ENCODE data around the gene LRRK1.

Gene LRRK1

DNA sequence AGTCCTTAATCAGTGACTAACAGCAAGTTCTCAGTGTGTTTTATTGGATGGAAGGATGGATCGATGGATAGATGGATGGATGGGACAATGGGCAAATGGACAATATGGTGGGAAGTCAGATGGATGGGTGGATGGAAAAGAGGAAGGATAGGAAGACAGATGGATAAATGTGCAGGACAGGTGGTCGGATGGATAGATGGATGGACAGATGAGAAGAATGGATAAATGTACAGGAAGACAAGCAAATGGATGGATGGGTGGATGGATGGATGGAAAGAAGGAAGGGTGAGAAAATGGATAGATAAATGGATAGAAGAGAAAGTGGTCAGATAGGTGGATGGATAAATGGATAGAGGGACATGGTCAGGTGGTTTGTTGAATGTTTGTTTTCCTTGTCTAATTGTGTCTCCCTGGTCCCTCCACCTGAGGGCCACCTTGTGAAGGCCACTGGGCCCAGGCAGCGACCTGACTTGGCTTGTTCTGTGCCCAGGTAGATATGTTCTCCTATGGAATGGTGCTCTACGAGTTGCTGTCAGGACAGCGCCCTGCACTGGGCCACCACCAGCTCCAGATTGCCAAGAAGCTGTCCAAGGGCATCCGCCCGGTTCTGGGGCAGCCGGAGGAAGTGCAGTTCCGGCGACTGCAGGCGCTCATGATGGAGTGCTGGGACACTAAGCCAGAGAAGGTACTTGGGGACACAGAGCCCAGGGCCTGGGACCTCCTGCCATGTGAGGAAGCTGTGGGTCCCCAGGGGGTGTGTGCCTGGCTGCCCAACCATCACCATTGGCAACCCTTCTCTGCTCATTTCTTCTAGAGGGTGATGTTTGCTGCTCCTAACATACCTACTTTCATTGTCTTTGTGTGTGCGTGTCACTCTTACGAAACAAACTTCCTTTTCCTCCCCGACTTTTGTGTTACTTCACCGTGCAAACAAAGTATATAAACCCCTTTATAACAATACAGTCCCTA lies 137.5 kb downstream of the LRRK1 start:
- no peak for DNase-seq (ENCODE audit: low read depth)

DNA sequence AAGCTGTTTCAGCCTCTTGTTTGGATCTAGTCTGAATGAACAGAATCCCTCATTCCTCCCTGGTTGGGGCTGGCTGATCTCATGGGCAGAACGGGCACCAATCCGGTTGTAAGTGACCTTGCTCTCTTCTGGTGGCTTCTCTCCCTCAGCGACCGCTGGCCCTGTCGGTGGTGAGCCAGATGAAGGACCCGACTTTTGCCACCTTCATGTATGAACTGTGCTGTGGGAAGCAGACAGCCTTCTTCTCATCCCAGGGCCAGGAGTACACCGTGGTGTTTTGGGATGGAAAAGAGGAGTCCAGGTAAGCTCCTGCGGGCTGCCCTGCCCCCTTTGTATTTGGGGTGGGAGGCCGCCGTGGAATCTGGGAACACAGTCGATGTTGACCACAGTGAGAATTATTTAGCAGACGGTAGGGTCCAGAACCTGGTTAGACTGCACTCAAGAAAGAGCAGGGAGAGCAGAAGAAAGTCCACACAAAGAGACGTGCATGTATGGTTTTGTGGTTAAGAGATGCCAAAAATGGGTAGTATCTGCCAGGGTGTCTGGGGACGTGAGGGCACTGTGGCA lies 138.8 kb downstream of the LRRK1 start:
- no peak for DNase-seq (ENCODE audit: low read depth)

DNA sequence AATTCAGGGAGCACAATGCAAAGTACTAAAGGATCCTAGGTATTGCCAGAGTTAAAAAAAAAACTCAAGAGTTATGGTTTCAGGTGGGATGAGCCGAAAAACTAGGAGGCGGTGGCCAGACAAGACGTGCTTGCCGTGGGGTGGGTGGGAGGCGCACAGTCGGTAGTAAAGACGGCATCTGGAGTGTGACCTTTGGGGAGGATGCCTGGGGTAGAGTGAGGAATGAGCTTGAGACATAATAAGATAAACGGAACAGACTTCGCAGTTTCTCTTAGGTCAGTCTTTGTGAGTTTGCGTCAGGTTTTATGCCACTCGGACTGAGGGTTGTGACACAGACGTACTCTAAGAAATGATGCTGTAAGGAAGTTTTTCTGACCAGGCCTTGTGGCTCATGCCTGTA lies 139.6 kb downstream of the LRRK1 start:
- no peak for DNase-seq (ENCODE audit: low read depth)

DNA sequence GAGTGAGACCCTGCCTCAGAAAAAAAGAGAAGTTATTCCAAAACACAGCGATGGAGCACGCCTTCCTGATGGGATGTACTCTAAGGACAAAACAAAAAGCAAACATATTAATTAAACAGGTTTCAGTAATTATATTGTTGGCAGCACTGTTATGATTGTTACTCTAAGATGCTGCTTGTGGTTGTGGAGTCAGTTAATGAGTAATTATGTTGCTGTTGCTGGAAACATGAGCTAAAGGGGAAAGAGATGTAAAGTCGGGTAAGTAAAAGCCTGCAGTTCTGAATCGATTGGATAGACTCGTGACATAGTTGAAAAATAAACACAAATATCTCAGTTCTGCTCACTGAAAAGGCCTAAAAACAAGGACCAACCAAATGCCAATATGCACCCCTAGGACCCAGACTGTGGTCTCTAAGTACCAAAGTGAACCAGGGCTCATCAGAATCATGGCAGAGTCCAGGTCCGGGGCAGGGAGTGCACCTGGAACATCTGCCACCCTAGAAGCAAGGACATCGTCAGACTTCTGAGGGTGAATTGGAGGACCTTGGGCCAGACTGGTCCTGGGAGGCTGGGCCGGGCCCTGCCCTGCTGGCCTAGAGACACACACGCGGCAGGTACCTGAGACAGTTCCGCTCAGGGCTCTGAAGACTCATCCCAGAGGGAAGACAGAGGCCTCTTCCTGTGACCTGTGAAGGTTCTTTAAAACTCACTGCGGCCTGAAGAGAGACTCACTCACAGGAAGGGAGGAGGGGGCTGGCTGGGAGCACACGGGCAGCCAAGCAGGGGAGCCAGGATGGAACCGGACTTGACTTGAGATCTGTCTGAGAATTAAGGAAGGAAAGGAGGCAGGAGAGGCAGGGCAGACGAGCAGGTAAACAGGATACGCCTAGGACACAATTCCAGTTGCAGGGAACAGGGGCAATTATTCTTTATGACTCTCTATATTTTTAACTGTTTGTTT lies 140.5 kb downstream of the LRRK1 start:
- DNase-seq (ENCODE audit: low read depth): no peak

DNA sequence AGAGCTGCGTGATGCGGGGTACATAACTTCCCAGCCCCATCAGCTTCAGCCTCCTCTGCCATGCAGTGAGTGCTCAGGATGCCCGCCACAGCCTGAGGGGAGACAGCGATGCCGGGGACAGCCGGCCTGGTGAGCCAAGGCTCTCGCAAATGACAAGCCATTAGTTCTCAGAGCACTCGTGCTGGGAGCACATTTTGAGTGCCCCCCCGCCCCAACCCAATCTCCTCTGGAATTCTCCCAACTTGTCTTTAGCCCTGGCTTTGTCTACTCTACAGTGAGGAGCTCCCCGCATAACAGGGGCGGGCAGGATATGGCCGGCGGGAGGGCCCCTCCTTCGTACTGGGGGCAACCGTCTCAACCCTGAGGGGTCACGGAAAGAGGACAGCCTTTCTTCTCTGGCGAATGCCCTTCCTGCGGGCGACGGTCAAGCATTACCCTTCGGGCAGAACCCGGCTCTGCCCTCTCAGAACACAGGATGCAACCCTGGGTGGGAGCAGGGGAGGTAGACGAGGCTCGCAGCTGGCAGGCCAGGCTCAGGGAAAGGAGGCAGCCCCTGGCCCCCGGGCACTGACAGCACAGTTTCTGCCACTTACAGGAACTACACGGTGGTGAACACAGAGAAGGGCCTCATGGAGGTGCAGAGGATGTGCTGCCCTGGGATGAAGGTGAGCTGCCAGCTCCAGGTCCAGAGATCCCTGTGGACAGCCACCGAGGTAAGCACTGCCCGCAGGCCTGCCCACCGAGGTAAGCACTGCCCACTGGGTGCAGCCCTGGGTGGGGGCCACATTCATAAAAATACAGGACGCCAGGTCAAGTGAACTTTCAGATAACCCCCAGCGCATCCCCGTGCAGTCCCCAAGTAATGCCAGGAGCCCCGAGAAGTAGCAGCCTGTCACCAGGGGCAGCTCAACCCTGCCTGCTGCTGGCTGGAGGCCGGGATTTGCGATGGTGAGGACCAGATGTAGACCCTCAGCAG lies 141.7 kb downstream of the LRRK1 start:
- DNase-seq (ENCODE audit: low read depth): no peak

DNA sequence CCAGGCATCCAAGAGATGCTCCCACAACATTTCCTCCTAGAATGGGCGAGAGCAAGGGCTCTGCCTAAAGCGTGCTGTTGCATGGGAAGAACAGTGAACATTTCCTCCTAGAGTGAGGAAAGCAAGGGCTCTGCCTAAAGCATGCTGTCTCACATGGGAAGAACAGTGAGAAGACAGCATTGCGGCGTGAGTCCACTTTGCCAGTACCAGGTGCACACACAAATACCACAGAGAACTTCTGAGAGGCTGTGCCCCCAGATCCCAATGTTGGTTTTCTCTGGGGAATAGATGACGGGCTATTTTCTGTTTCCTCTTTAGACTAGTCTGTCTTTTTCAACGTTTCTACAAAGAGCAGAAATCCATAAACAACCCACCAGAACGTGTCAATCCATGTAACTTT lies 142.9 kb downstream of the LRRK1 start:
- DNase-seq (ENCODE audit: low read depth): no peak

DNA sequence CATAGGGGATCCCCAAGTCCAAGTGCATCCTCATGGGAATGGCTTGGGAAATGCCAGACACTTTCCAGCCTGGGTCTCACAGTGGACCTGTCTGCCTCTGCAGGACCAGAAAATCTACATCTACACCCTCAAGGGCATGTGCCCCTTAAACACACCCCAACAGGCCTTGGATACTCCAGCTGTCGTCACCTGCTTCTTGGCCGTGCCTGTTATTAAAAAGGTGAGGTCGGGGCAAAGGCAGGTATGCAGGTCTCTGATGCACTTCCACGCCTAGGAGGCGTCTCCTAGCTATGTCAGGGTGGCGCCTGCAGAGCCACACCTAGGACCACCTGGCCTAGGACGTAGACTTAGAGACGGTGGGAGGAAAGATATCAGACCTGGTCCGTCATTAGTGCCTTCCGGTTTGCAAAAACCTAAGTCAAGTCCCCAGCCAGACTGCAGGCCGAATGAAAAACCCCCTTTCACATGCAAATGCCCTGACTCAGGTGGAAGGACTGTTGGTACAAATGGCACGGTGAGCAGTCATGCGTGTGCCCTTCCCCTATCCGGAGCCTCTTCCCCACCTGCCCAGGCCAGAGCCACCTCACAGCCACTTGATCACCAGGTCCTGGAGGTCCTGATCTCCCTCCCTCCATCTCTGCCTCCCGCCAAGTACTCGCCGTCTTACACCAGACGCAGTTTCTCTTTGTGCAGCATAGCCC lies 143.5 kb downstream of the LRRK1 start:
- no peak for DNase-seq (ENCODE audit: low read depth)

DNA sequence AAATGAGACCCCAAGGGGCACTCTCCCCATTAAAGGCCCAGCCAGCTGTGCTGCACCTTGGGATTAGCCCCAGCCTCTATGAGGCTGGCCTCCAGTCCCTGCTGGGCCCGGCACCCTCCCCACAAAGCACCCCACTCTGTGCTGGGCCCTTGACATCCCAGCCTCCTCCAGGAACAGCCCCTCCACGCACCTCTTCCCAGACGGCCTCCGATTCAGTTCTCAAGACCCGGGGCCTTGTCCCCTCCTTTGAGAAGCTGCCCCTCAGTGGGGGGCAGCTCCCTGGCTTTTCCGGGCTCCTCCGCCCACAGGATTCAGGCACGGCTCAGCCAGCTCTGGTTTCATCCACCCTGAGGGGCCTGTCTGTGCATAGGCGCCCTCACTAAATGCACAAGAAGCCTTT lies 144.1 kb downstream of the LRRK1 start:
- DNase-seq (ENCODE audit: low read depth): no peak

DNA sequence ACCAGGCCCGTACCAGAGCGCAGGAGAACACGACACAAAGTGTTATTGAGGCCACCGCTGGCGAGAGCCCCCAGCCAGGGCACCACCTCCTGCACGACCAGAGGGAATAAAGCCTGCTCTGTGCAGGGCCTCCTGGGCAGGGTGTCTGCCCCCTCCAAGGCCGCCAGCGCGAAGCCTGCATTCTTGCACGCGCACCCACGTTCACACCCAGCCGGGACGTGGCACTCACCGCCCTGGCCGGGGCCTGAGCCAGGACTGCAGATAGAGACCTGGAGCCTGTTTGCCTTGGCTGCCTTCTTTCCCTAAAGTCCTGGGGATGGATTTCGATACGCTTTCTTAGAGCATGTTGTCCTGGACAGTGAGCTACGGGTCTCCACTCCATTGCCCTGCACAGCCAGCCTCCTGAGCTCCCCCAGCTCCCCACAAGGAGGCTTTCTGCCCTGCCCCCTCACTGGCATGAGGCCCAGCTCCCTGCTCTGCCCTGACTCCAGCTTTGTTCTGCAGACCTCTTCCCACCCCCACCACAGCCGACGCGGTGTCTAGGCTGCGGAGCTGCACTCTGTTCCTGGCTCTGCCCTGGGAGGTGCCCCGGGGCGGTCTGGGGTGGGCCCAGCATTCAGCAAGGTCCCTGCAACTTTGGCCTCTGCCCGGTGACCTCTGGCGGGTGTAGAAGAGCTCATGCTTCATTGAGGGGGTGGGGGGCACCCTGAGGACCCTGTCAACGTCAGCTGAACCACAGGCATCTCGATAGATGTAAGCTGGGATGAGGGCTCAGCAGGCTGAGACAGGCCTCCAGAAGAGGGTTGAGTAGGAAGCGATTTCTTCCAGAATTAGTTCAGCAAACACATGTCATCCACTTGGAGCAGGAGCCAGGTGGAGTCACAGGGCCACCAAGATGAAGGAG lies 145.0 kb downstream of the LRRK1 start:
- no peak for DNase-seq (ENCODE audit: low read depth)

DNA sequence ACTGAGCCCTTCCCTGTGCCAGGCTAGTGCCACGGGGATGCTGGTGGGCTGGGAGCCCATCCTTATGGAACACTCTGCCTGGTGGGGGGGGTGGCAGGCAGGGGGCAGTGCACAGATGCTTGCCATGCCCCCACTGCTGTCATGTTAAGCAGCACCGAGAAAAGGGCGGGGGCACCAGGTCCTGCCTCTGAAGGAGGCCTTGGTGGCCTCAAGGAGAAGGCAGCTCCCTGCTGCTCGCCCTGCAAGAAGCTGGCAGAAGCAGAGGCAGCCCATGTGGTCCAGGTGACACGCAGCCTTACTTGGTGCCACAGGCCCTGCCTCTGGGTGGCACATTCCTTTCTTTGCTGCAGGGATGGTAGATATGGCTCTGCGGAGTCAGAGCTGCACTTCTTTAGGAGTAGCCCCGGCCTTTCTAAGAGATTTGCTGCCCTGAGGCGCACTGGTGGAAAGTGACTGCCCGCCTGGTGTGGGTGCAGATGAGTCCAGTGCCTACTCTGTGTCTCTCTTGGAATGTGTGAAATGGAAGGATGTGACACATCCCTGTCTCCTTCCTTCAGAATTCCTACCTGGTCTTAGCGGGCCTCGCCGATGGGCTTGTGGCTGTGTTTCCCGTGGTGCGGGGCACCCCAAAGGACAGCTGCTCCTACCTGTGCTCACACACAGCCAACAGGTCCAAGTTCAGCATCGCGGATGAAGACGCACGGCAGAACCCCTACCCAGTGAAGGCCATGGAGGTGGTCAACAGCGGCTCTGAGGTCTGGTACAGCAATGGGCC lies 145.8 kb downstream of the LRRK1 start:
- no peak for DNase-seq (ENCODE audit: low read depth)

DNA sequence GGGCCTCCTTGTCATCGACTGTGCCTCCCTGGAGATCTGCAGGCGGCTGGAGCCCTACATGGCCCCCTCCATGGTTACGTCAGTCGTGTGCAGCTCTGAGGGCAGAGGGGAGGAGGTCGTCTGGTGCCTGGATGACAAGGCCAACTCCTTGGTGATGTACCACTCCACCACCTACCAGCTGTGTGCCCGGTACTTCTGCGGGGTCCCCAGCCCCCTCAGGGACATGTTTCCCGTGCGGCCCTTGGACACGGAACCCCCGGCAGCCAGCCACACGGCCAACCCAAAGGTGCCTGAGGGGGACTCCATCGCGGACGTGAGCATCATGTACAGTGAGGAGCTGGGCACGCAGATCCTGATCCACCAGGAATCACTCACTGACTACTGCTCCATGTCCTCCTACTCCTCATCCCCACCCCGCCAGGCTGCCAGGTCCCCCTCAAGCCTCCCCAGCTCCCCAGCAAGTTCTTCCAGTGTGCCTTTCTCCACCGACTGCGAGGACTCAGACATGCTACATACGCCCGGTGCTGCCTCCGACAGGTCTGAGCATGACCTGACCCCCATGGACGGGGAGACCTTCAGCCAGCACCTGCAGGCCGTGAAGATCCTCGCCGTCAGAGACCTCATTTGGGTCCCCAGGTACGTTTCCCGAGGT lies 146.5 kb downstream of the LRRK1 start:
- DNase-seq (ENCODE audit: low read depth): no peak

DNA sequence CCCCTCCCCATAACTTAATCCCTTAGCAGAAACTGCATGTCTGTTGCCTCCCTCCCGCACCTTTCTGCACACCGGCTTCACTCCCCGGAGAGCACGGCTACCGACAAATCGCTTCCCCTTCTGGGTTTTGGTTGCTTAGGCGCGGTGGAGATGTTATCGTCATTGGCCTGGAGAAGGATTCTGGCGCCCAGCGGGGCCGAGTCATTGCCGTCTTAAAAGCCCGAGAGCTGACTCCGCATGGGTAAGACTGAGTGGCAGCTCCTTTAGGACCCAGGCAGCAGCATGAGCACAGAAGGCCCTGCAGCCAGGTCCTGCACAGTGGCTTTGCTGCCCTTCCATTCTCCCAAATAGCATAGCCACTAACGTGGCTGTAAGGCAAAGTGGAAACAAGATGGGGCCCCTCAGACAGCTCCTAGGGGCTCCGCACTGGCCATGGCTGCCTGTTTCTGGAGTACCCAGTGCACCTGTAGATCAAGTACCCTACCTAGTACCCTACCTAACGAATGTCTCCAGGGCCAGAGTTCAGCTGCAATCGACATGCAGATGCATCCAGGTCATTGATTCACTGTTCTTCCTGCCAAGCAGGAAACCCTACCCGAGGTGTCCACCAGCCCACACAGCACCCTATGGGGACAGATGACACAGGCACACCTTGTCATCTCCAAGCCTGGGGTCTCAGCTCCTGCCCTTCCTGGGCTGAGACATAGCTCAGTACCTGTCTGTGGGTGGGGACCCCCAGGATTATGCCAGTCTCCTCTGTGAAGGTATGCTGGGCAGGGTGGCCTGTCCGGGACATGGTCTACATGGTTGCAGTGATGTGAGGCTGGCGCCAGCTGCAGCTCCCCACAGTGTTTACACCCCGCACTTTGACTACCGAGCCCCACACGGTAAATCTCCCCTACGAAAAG lies 147.6 kb downstream of the LRRK1 start:
- no peak for DNase-seq (ENCODE audit: low read depth)

DNA sequence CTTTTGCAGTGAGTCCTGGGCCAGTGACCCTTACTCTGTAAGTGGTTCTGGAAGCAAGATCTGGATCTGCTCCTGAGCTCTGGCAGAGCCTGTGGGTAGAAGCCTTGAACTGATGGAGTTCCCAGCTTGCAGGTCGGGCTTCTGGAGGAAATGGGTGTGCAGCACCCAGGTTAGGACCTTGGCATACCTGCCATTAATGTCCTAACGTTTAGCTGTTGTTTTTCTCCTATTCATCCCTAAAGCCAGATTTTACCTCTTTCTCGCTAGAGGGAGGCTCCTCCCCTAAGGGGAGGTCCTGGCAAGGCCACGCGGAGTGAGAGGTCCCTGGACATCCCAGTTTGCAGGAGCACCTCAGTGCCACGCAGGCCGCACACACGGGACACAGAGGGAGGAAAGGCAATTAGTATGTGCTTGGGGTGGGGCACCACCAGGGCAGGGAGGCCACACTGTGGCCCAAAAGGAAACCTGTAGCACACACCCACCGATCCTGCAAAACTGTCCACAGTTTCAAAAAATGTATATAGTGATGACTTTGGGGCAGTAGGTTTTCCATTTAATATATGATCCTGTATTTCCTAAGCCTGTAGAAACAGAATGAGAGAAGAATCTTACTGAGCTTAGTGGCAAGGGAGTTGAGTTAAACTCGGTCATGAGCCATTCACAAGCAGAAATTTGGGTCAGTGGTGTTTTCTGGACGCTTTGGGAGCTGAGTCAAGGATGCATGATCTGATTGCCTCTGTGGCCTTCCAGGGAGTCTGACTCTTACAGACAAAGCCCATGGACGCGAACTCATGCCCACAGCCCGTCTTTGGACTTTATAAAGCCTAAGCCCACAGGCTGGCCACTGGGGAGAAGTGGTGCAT lies 148.7 kb downstream of the LRRK1 start:
- no peak for DNase-seq (ENCODE audit: low read depth)

DNA sequence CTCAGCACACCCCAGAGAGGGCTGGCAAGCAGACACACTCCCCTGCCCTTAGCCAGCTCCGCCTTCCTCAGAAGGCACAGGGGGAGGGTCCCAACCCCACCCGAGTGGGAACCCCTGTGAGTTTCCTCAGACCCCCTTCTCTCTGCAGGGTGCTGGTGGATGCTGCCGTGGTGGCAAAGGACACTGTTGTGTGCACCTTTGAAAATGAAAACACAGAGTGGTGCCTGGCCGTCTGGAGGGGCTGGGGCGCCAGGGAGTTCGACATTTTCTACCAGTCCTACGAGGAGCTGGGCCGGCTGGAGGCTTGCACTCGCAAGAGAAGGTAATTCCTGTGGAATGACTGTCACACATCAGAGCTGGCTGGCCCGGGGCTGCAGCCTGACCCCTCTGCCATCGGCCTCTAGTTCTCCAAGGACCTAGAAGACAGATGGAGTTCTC lies 149.4 kb downstream of the LRRK1 start:
- no peak for DNase-seq (ENCODE audit: low read depth)

DNA sequence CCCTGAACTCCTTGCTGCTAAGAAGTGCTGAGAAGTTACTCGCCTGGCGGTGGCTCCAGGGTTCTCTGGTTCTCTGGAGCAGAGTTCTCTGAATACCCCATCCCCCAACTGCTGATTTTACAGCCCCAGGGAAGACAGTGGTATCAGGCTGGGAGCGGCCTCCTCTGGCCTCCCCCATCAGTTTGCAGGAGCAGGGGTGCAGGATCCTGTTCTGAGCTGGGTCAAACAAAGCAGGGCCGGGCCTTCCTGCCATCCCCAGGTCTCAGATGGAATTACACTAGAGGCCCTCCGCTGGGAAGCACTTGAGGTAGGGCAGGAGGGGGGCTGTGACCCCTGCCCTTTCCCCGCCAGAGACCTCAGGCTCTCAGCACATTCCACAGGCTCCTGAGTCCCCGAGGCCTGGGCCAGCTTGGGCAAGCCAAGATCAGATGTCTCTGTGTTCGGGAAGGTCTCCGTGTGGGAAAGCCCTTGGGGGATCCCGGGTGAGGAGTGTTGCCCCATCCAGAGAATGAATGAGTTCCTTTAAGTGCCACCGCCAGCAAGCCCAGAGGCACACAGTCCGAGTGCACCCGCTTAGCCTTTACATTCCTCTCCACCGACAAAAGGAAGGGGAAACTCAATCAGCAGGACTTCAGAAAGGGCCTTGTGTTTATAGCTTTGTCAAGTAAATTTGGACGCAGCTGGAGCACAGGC lies 149.9 kb downstream of the LRRK1 start:
- no peak for DNase-seq (ENCODE audit: low read depth)

DNA sequence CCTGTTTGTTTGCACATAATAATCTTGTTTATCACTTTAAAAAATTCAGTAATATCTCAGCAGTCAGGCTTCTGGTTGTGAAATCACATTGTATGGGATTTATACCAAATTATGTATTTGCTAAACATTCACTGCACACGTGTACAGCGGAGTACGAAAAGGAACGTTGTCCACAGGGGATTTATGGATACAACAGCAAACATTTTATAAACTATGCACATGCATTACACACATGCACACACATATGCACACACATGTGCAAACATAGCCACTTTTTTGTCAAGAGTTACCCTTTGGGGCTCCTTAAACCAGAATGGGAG lies 150.5 kb downstream of the LRRK1 start:
- no peak for DNase-seq (ENCODE audit: low read depth)
